Measurements from ENCODE around the gene MX2.

Gene MX2

DNA sequence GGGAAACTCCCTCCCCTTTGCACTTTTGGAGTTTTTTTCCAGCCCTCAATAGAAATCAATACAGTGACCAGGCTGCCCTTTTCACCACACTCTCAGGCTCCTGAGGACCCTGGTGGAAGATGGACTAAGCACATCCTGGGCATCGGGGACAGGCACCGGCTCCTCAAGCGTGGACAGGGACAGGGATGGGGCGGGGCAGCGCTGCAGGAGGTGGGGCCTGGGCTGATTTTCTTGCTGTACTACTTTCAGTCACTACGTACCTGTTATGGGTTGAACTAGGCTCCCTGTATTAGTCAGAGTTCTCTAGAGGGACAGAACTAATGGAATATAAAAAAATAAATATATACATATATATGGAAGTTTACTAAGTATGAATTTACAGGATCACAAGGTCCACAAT, 2.5 kb downstream of the MX2 start:
- DNase-seq (ENCODE audit: low read depth in 2 of 2): no peak

GRCh38 chr21:41365377-41366107, 3.7 kb downstream of the MX2 start:
- DNase-seq (ENCODE audit: low read depth in 2 of 2): no peak

DNA sequence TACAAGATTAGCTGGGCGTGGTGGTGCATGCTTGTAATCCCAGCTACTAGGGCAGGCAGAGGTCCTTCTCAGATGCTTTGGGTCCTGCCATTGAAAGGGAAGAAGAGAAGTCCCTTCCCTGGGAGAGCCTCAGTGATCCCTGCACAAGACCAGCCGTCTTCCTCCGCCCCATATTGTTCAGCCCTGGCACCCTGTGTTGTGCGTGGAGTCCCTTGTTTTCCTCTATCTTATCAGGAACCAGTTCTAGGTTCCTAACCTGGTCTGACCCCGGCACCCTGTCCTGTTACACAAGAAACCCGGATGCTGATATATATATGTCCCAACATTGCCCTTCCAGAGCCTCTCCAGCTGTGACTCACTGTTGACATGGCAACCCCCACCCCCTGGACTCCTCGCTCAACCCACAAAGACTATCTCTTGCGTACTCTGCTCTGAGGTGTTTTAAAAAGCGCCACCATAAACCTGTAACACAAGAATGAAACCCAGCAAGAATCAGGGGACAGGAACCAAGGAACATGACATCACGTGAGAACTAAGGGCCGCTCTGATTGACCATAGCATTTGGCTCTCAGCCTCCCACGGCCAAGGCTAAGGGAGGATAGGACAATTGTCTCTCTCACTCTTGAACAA, 4.8 kb downstream of the MX2 start:
- DNase-seq (ENCODE audit: low read depth in 2 of 2): peak; percentile 43 to 47

DNA sequence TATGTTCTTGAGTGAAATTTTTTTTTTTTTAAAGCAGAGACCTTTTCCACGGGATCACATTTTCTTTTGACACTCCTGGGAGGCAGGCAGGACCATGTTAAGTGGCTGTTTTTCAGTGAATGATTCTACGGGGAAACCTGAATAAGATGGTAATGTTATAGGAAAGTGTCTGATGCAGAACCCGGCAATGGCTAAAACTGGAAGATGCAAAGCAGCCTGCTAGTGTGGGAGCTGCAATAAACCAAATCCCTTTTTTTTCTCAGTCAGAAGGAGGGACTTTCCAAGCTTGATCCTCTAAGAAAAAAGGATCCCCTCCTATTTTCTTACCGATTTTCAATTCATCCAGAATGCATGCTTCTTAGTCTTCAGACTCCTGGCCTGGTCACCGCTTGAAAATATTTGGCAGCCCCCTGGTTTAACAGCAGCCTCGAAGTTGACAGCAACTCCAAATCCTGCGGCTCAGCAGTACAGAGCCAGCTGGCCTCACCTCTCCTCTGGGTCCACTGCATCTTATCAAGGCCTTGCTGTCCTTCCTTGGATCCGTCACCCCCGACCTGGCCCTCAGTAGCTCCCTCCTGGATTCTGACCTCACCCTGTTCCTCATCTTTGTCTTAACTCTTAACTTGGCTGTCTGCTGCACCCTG, 5.6 kb downstream of the MX2 start:
- no peak for DNase-seq (ENCODE audit: low read depth in 2 of 2)

- DNase-seq (ENCODE audit: low read depth in 2 of 2): no peak
Measured at GRCh38 chr21:41367945-41368734, 6.3 kb downstream of the MX2 start.

DNA sequence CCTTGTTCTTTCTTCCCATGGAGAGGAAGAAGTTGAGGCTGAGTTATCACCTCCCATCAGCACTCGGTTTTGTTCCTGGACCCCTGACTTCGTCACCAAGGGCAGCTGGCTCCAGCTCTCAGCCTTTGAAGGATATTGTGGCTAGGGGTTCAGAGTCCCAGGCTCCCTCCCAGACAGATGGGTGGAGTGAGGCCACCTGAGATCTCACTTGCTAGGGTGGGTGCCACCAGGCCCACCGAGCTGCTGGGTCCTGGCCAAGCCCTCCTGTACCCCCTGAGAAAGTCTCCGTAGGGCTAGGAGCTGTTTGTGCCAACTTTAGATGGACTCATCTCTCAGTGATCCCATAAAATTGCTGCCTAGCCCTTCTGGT, 6.9 kb downstream of the MX2 start:
- no peak for DNase-seq (ENCODE audit: low read depth in 2 of 2)

DNA sequence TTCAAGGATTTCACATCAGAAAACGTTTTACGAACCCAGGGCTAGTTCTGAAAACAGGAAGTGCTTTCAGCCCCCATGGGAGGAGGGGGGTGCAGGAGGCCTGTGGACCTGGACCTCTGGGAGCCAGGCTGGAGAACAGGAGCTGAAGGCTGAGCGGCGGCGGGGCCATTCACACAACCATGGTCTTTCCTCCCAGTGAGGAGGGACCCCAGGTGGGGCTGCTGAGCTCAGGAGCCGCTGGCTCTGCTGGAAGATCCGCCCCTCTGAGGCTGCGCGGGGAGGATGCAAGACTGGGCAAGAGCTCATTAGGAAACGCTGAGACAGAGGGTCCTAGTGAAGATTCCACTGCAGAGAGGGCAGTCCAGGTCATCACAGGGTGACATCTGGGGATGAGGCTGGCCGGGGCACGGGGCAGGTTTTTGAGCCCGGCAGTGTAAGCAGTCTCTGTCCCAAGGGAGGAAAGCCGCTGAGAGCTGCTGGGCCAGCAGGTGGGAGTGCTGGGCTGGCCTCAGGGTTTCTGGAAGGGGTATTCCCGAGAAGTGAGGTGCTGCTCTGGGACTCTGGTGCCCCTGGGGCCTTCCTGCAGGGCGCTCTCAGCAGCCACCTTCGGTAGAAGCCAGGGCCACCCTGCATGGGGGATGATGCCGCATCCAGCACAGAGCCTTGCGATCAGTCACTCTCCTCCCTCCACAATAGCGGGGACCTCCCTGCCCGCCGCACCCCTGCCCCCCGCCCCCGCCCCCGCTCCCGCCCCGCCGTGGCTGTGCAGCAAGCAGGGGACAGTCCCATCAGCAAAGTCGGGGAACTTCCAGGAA, 7.5 kb downstream of the MX2 start:
- DNase-seq (ENCODE audit: low read depth in 2 of 2): no peak

DNA sequence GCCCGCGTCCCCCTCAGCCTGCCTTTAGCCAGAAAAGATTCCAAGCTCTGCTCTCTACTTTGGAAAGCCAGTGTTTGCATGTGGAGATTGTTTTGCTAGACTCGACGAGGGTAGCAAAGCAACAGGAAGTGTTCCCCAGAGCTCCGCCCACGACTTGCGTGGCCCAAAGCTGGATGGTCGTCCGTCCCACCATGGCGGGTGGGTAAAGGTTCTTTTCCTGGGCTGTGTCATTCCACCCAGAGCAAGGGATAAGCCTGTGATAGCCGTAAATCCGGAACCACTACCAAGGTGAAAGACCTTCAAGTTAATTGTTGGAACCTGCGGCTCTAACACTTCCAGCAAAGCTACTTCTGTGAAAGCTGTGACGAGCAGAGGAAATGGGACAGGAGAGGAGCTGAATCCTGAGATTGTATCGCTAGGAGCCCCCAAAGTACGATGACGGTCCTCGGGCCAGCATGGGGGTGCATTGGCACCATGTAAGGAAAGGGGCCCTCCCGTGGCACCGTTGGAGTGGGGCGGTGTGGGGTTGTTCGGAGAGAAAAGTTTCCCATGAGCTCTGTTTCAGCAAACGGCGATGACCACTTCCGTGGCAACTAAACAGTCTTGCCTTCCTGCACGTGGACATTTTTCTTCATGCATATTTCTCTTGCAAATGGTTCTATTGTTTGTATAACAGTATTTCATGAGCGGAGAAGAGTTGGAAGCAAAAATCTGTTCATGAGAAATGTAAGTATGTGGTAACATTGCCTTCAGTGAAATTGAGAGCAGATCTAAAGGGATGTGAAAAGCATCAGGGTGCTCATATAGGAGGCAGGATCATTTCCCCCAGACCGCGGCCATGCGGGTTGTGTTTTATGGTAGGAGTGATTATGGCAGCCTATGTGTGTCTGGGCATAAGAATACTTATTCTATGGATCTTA, 8.4 kb downstream of the MX2 start:
- no peak for DNase-seq (ENCODE audit: low read depth in 2 of 2)

DNA sequence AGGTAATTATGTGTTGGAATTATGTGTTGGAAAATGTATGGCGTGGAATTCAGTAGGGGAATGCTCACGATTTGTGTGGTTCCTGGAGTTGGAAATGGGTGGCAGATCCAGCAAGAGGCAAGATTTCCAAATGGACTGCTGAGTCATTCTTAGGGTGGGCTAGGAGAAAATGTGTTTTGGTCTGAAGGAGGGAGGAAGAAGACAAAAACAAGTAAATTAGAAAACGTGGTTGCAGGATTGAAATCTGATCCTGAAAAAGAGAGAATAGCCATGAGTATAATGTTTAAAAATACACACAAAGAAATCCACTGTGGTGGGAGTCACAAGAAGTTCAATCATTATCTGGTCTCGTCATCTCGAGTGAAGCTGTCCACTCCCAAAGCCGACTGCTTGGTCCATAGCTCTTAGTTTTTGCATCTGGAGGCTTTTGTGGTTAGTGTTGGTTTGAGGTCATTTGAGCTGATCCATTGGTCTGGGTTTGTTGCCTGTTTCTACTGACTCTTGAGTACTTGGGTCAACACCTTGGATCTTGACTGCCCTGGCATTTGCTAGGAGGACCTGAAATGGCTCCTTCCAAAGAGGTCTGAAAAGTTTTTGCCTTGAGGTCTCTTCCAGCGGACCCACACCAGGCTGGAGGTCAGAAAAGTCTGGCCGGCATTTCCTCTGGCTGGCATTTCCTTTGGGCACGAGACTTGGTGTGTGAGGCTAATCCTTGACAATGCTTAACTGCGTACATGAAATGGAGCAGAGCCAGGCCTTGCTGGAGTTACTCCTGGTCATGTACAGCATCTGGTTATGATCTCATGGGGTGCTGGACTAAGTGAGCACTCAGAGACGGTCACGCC, 9.2 kb downstream of the MX2 start:
- DNase-seq (ENCODE audit: low read depth in 2 of 2): no peak

- no peak for DNase-seq (ENCODE audit: low read depth in 2 of 2)
Measured at GRCh38 chr21:41371685-41372030, 9.8 kb downstream of the MX2 start.

GRCh38 chr21:41373253-41373652, 11.4 kb downstream of the MX2 start:
- no peak for DNase-seq (ENCODE audit: low read depth in 2 of 2)

- DNase-seq (ENCODE audit: low read depth in 2 of 2): no peak
Measured at GRCh38 chr21:41373763-41374162, 11.9 kb downstream of the MX2 start.

DNA sequence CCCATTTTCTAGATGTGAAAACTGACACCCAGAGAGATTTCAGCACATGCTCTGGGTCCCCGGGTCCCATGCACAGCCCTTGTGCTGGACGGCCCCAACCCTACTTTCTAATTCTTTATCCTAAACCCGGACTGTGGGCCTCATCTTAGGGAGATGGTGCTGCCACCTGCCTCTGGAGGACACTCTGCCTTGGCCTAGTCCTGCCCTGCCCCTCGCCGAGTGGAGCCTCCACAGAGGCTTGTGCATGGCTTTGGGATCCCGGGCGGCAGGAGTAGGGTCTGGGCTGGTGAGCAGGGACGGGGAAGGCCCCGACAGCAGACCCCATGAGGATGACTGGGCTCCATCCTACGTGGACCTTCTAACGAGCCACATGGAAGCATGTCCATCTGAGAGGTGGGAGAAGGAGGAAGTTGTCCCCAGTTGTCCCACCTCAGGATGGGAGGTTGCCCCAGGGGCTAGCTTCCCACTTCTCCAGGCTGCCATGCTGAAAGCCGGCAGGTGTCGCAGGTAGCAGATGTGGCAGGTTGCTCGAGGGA, 12.4 kb downstream of the MX2 start:
- DNase-seq (ENCODE audit: low read depth in 2 of 2): no peak

- no peak for DNase-seq (ENCODE audit: low read depth in 2 of 2)
Measured at GRCh38 chr21:41374867-41375533, 13.2 kb downstream of the MX2 start.

GRCh38 chr21:41375875-41376274, 14.0 kb downstream of the MX2 start:
- no peak for DNase-seq (ENCODE audit: low read depth in 2 of 2)

GRCh38 chr21:41377715-41378114, 15.9 kb downstream of the MX2 start:
- no peak for DNase-seq (ENCODE audit: low read depth in 2 of 2)

DNA sequence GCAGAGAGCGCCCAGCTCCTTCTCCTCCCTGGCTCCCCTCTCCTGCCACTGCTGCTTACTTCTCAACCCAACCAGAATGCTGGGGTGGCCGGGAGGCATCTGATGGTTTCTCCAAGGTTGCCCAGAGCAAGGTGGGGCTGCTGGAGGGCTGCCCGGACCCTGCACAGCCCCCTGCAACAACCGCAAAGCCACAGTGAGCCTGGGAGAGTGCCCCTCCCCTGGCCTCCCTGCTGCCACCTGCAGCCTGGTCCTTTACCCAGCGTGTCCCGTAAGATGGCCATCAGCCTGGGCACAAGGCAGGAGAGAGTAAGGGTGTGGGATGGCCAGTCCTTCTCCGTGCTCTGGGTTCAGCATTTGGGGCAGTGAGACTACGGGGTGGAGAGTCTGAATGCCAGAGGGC, 17.0 kb downstream of the MX2 start:
- no peak for DNase-seq (ENCODE audit: low read depth in 2 of 2)

DNA sequence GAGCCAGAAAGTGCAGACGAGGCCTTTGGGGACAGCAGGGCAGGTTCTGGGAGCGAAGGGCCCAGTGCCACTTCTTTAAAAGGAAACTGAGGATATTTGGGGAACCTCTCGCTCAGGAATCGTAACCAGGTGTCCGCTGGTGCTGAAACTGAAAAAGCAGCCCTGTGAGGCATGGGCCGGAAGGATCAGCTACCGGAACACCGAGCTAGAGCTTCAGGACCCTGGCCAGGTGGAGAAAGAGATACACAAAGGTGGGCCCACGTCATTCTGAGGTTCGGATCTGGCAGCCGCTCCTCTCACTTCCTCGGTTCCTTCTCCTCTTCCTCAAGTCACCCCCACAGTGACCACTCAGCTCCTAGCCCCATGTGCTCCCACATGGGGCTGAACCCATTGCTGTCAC, 18.1 kb downstream of the MX2 start:
- DNase-seq (ENCODE audit: low read depth in 2 of 2): no peak

- DNase-seq (ENCODE audit: low read depth in 2 of 2): no peak
Measured at GRCh38 chr21:41381731-41382130, 19.9 kb downstream of the MX2 start.
